GM21381 (cell line): ENCODE measurements around the gene S100A12.
"Not testable (repeated sequence)": the region's sequence is repeated elsewhere in the genome, so short reads cannot be mapped to it uniquely, and the experiment has no call there.

ENCODE experiments used
- ATAC-seq: cut with Tn5 transposase; IDR thresholded peaks from one replicate; pipeline ENCODE4 v1.9.1; 2021; ENCODE audit warnings: mild to moderate bottlenecking, moderate library complexity; ENCODE audit not compliant: unreplicated experiment

S100A12 gene

GRCh38 chr1:153375511-153375910, at the start of gene S100A12:
Gene S100A12, minus strand, starts transcription at chr1:153375621. Its CDS starts 1,029 bp downstream, at chr1:153374592.
- no peak for ATAC-seq

GRCh38 chr1:153422450-153423068, 47.1 kb upstream of the S100A12 start:
- no peak for ATAC-seq

GRCh38 chr1:153420306-153420705, 44.9 kb upstream of the S100A12 start:
- no peak for ATAC-seq

- ATAC-seq = not testable (repeated sequence)
These were observed 44.0 kb upstream of the S100A12 start for GRCh38 chr1:153419436-153419793.

GRCh38 chr1:153418758-153419435, 43.5 kb upstream of the S100A12 start:
- ATAC-seq = not testable (repeated sequence)

GRCh38 chr1:153417136-153417888, 41.9 kb upstream of the S100A12 start:
- no peak for ATAC-seq

- ATAC-seq = no peak
These were observed 40.6 kb upstream of the S100A12 start, which contains the start of gene S100A7A for GRCh38 chr1:153415850-153416570. Gene S100A7A, plus strand, starts transcription at chr1:153416520. Its CDS starts 1,563 bp downstream, at chr1:153418083.

GRCh38 chr1:153413961-153414360, 38.5 kb upstream of the S100A12 start:
- not testable (repeated sequence) for ATAC-seq

- not testable (repeated sequence) for ATAC-seq
These were observed 31.9 kb upstream of the S100A12 start for GRCh38 chr1:153407274-153407673.

GRCh38 chr1:153405825-153406599, 30.6 kb upstream of the S100A12 start:
- ATAC-seq = not testable (repeated sequence)

- no peak for ATAC-seq
These were observed 29.3 kb upstream of the S100A12 start for GRCh38 chr1:153404768-153405167.

GRCh38 chr1:153404086-153404635, 28.7 kb upstream of the S100A12 start:
- no peak for ATAC-seq

- ATAC-seq = no peak
These were observed 28.1 kb upstream of the S100A12 start for GRCh38 chr1:153403421-153404085.

- ATAC-seq = no peak
These were observed 26.8 kb upstream of the S100A12 start for GRCh38 chr1:153402226-153402625.

GRCh38 chr1:153401461-153401860, 26.0 kb upstream of the S100A12 start:
- ATAC-seq = no peak

- no peak for ATAC-seq
These were observed 24.8 kb upstream of the S100A12 start for GRCh38 chr1:153400244-153400643.

- no peak for ATAC-seq
These were observed 24.1 kb upstream of the S100A12 start for GRCh38 chr1:153399401-153400055.

- no peak for ATAC-seq
These were observed 22.7 kb upstream of the S100A12 start for GRCh38 chr1:153397924-153398651.
